ENCODE results near the gene TNIK.

TNIK gene

GRCh38 chr3:171469376-171469775 is 9.2 kb upstream of the TNIK start:
- H3K27ac ChIP-seq: no peak overlapping the region
- TF ChIP-seq ZFX (IDR thresholded peaks at IDR 0.05; ENCODE audit: borderline replicate concordance) (no peak), CTCF (IDR thresholded peaks at IDR 0.05) (no peak)

GRCh38 chr3:171468296-171468906 is 8.2 kb upstream of the TNIK start:
- no peak overlapping the region for H3K27ac ChIP-seq
- TF ChIP-seq CTCF (IDR thresholded peaks at IDR 0.05) (no peak), ZFX (IDR thresholded peaks at IDR 0.05; ENCODE audit: borderline replicate concordance) (no peak)

- no peak overlapping the region for H3K27ac ChIP-seq
- TF ChIP-seq ZFX (IDR thresholded peaks at IDR 0.05; ENCODE audit: borderline replicate concordance) (no peak), CTCF (IDR thresholded peaks at IDR 0.05) (no peak)
These were observed 5.6 kb upstream of the TNIK start for GRCh38 chr3:171465763-171466162.

GRCh38 chr3:171464462-171464861 is 4.3 kb upstream of the TNIK start:
- TF ChIP-seq ZFX (IDR thresholded peaks at IDR 0.05; ENCODE audit: borderline replicate concordance) (no peak), CTCF (IDR thresholded peaks at IDR 0.05) (no peak)
- H3K27ac ChIP-seq: no peak overlapping the region

GRCh38 chr3:171462224-171462623 is 2.0 kb upstream of the TNIK start:
- TF ChIP-seq CTCF (IDR thresholded peaks at IDR 0.05): no peak
- no peak for TF ChIP-seq ZFX (IDR thresholded peaks at IDR 0.05; ENCODE audit: borderline replicate concordance)

GRCh38 chr3:171461525-171461917 is 1.3 kb upstream of the TNIK start:
- peak overlapping the region; percentile 48; the same call in 1 of the 2 replicates for H3K27ac ChIP-seq
- TF ChIP-seq ZFX (IDR thresholded peaks at IDR 0.05; ENCODE audit: borderline replicate concordance): no peak
- no peak for TF ChIP-seq CTCF (IDR thresholded peaks at IDR 0.05)

More at GRCh38 chr3:171462224-171462623, 2.0 kb upstream of the TNIK start:
- H3K27ac ChIP-seq: no peak overlapping the region

GRCh38 chr3:171460725-171461524 is 720 bp upstream of the TNIK start:
- peak overlapping the region; percentile 48 for H3K27ac ChIP-seq
- TF ChIP-seq CTCF (IDR thresholded peaks at IDR 0.05): peak; percentile 30
- TF ChIP-seq ZFX (IDR thresholded peaks at IDR 0.05; ENCODE audit: borderline replicate concordance): no peak
